Gastroesophageal sphincter (tissue), 3 donors: Measurements from ENCODE around the gene PLCG2.

Experiments used
- CTCF ChIP-seq, 4 experiments: fragments of 200-600 bp in 2 of 4; fragments of 450-650 bp in 2 of 4; sonication (generic) in 1 of 4; IDR thresholded peaks; one replicate each; pipeline ENCODE4 v1.5.1; 2017 to 2019; ENCODE audit warnings: antibody characterized with exemption in 4 of 4, mild to moderate bottlenecking in 2 of 4, moderate library complexity in 2 of 4
- POLR2A ChIP-seq, 2 donors: fragments of 450-650 bp; IDR thresholded peaks; one replicate each; pipeline ENCODE4 v1.6.1; 2017; ENCODE audit warnings: antibody characterized with exemption in 2 of 2, mild to moderate bottlenecking in 2 of 2, moderate library complexity in 1 of 2

- TF ChIP-seq CTCF (IDR thresholded peaks at IDR 0.05) (no peak), POLR2A (IDR thresholded peaks at IDR 0.05) (no peak)
Observed at GRCh38 chr16:81900014-81900413, 120.9 kb downstream of the PLCG2 start.
